ENCODE results near the gene PRLH. TPM values are rescaled to one million over a fixed set of nuclear protein-coding genes. Genes with fewer than 3 reads are reported as not detected.

The PRLH gene
- total RNA-seq, 1 experiment from 2014 or later = not detected

DNA sequence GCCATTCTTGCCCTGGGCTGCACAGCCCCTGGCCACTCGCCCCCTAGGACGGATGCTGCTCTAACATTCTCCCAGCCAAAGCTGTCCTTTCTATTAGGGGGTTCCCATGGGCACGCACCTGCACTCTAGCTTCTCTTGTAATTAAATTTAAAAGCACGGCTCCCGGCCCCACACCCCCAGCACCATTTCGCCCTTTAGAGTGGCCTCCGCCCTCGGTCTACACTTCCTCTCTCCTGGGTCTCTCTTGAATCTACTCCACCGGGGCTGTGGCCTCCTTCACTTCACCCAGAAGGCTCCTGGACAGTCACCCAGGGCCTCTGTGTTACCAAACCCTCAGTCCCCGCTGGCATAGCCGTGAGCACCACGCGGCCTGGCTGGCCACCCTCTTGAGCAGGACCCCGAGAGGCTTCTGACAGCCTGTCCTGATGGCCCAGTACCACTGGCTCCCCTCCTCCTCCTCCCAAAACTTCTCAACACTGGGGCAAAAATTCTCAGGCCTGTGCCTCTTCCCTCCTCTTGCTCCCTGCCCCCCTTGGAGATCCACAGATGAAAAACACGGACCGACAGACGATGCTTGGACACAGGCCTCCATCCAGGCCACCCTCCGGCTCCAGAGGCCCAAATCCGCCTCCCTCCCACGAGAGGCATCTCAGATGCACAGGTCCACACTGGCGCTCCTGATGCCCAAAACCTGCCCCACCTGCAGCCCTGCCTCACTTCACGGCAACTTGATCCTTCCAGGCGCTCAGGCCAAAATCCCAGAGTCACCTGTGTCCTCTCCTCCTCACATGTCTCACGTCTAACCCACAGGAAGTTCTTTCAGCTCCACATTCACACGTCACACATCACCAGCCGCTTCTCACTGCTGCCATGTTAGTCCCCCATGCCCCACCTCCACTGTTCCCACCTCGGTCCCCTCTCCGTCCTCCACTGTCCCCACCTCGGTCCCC is 31.1 kb downstream of the PRLH start:
- Mint-ChIP-seq H3K36me3 (no peaks in the 10 kb centered on the region), H3K27ac (peak overlapping the region; percentile 62; the same call in 1 of the 2 replicates), H3K4me1 (peaks cover 82% of the 10 kb centered on the region), H3K9me3 (no peaks in the 10 kb centered on the region), H3K27me3 (ENCODE audit: low read depth) (no peaks in the 10 kb centered on the region; the same call in 1 of the 2 replicates), H3K4me3 (no peak overlapping the region)
- ChIA-PET CTCF (interaction anchor here (0.5 to 2.0 kb wide), 3 partner anchors 17 to 1930 kb away, joined by 3 to 10 read pairs (median 4); no protein-coding TSS in a partner anchor), POLR2A (no interaction called here)
- TF ChIP-seq ZNF423 (CRISPR knock-in tag; IDR thresholded peaks at IDR 0.05) (no peak), JAZF1 (CRISPR knock-in tag; IDR thresholded peaks at IDR 0.05) (no peak), SP1 (CRISPR knock-in tag; conservative IDR thresholded peaks at IDR 0.05) (no peak), ESRRA (CRISPR knock-in tag; IDR thresholded peaks at IDR 0.05; ENCODE audit: borderline replicate concordance) (no peak), FOXK1 (CRISPR knock-in tag; IDR thresholded peaks at IDR 0.05) (no peak), USF1 (CRISPR knock-in tag; IDR thresholded peaks at IDR 0.05) (no peak), CREM (CRISPR knock-in tag; IDR thresholded peaks at IDR 0.05) (no peak), NR2C2 (CRISPR knock-in tag; IDR thresholded peaks at IDR 0.05) (no peak)
- TF ChIP-seq, protein P1, sequence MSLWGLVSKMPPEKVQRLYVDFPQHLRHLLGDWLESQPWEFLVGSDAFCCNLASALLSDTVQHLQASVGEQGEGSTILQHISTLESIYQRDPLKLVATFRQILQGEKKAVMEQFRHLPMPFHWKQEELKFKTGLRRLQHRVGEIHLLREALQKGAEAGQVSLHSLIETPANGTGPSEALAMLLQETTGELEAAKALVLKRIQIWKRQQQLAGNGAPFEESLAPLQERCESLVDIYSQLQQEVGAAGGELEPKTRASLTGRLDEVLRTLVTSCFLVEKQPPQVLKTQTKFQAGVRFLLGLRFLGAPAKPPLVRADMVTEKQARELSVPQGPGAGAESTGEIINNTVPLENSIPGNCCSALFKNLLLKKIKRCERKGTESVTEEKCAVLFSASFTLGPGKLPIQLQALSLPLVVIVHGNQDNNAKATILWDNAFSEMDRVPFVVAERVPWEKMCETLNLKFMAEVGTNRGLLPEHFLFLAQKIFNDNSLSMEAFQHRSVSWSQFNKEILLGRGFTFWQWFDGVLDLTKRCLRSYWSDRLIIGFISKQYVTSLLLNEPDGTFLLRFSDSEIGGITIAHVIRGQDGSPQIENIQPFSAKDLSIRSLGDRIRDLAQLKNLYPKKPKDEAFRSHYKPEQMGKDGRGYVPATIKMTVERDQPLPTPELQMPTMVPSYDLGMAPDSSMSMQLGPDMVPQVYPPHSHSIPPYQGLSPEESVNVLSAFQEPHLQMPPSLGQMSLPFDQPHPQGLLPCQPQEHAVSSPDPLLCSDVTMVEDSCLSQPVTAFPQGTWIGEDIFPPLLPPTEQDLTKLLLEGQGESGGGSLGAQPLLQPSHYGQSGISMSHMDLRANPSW (CRISPR knock-in tag; conservative IDR thresholded peaks at IDR 0.05; ENCODE audit: low read depth) = no peak
- TF ChIP-seq, protein P2, sequence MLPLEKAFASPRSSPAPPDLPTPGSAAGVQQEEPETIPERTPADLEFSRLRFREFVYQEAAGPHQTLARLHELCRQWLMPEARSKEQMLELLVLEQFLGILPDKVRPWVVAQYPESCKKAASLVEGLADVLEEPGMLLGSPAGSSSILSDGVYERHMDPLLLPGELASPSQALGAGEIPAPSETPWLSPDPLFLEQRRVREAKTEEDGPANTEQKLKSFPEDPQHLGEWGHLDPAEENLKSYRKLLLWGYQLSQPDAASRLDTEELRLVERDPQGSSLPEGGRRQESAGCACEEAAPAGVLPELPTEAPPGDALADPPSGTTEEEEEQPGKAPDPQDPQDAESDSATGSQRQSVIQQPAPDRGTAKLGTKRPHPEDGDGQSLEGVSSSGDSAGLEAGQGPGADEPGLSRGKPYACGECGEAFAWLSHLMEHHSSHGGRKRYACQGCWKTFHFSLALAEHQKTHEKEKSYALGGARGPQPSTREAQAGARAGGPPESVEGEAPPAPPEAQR (CRISPR knock-in tag; IDR thresholded peaks at IDR 0.05) = no peak
- ATAC-seq (no peak), DNase-seq (ENCODE audit: low spot score) (no peak)

DNA sequence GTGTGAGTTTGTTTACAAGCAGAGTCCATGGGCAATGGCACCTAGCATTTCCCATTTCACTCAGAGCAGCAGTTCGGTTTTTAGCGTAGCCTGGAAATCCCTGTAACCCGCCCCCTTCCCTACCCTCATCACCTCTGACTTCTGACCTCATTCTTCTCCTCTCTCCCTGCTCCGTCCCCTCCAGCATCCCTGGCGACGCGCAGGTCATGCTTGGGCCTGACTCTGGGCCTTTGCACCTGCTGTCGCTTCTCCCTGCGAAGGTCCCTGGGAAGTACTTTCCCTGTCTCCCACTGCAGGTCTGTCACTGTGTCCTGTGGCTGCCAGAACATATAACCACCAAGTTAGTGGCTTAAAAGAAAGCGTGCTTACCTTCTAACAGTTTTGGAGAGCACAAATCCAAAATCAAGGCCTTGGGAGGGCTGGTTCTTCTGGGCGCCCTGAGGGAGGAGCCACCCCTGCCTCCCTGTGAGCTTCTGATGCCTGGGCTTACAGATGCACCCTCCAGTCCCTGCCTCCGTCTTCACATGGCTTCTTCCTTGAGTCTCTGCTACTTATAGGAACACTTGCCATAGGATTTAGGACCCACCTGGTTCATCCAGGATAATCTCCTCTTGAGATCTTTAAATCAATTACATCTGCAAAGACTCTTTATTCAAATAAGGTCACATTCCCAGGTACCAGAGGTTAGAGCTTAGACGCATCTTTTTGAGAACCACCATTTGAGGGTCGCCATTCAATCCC is 32.3 kb downstream of the PRLH start:
- DNase-seq (ENCODE audit: low spot score) = no peak
- Mint-ChIP-seq H3K4me1 (peaks cover 82% of the 10 kb centered on the region), H3K27ac (peak overlapping the region; percentile 79; the same call in 1 of the 2 replicates), H3K9me3 (no peaks in the 10 kb centered on the region), H3K36me3 (no peaks in the 10 kb centered on the region), H3K27me3 (ENCODE audit: low read depth) (no peaks in the 10 kb centered on the region; the same call in none of the 2 replicates), H3K4me3 (no peak overlapping the region)
- TF ChIP-seq FOXP1 (CRISPR knock-in tag; IDR thresholded peaks at IDR 0.05; ENCODE audit: borderline replicate concordance) = peak; percentile 49; the same call in 1 of the 2 replicates
- TF ChIP-seq, protein P1 (CRISPR knock-in tag; conservative IDR thresholded peaks at IDR 0.05; ENCODE audit: low read depth) = no peak
- no peak for ATAC-seq
- POLR2A ChIA-PET = no interaction called here
- CTCF ChIA-PET = interaction anchor here (1.6 to 4.0 kb wide), 2 partner anchors 17 to 27 kb away, joined by 3 to 34 read pairs; no protein-coding TSS in a partner anchor
